OCI-LY3 (cell line): ENCODE measurements around the gene MOGAT2.

Experiments
- EZH2phosphoT487 ChIP-seq: fragments of 200-600 bp; shearing (Covaris generic); IDR thresholded peaks from 2 replicates; pipeline ENCODE4 v1.6.1; 2018; ENCODE audit warnings: antibody characterized with exemption, mixed run types, low read depth
- TF ChIP-seq, protein P1 (sequence below): fragments of 200-600, 300-600 bp; sonication (generic); IDR thresholded peaks from 2 replicates; pipeline ENCODE4 v1.5.1; 2014; ENCODE audit warnings: antibody characterized with exemption, low read length, low read depth

DNA sequence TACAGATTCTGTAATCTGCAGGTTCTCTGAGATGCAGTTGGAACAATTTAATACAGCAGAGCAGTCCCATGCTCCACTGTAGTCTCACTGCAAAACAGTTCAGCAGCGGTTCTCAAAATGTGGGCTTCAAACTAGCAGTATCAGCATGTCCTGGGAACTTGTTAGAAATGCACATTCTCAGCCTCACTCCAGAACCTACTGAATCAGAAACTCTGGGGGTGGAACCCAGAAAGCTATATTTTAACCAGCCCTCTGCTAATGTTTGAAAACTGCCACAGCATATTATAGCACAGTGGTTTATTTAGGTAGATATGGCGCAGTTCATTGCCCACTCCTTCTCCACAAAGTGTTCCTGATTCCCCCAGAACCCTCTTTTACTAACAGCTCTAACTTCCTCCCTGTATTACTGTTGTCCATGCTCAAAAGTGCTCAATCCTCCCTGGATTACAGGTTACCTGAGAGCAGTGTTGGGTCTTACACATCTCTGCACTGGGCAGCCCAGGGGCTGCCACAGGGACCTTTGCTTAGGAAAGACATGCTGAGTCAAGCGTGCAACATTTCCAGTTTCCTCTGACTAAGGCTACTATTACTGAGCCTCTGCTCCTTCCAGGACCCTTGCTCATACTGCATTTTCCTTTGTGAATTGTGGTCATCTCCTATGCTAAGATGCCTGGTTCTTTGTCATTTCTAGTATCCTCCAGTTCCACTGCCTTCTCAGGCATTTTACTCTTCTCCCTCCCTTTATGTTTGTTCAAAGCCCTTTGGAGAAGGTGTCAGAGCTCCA, 43.3 kb downstream of the MOGAT2 start:
- TF ChIP-seq, protein P1, sequence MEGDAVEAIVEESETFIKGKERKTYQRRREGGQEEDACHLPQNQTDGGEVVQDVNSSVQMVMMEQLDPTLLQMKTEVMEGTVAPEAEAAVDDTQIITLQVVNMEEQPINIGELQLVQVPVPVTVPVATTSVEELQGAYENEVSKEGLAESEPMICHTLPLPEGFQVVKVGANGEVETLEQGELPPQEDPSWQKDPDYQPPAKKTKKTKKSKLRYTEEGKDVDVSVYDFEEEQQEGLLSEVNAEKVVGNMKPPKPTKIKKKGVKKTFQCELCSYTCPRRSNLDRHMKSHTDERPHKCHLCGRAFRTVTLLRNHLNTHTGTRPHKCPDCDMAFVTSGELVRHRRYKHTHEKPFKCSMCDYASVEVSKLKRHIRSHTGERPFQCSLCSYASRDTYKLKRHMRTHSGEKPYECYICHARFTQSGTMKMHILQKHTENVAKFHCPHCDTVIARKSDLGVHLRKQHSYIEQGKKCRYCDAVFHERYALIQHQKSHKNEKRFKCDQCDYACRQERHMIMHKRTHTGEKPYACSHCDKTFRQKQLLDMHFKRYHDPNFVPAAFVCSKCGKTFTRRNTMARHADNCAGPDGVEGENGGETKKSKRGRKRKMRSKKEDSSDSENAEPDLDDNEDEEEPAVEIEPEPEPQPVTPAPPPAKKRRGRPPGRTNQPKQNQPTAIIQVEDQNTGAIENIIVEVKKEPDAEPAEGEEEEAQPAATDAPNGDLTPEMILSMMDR: no peak
- TF ChIP-seq EZH2phosphoT487: no peak
